Spleen (tissue), 11 donors: Measurements from ENCODE around the gene ZDHHC6. TPM values are rescaled to one million over a fixed set of nuclear protein-coding genes. Genes with fewer than 3 reads are reported as not detected.

ENCODE experiments used
- DNase-seq: peaks from one replicate; pipeline ENCODE4 v3.0.0-alpha.2; 2020
- H3K27ac ChIP-seq, 8 donors: fragments of 200-600 bp; sonication (generic) in 7 of 8; 1 replicate in 4 of 8; 2 replicates in 4 of 8; pipeline versions ENCODE4 v1.5.0 to v1.8.0; 2016 to 2021; ENCODE audit warnings: inconsistent platforms in 4 of 8, mild to moderate bottlenecking in 4 of 8, moderate library complexity in 1 of 8
- H3K27me3 ChIP-seq, 7 donors: fragments of 200-600 bp; sonication (generic) in 6 of 7; replicated peaks in 1 of 7; 1 replicate in 4 of 7; 2 replicates in 3 of 7; pipeline versions ENCODE4 v1.5.0 to v1.8.0; 2016 to 2021; ENCODE audit warnings: inconsistent platforms in 3 of 7, mild to moderate bottlenecking in 1 of 7
- H3K36me3 ChIP-seq, 6 donors: fragments of 200-600 bp; sonication (generic) in 5 of 6; 1 replicate in 4 of 6; 2 replicates in 2 of 6; pipeline versions ENCODE4 v1.5.0 to v1.8.0; 2016 to 2021; ENCODE audit warnings: inconsistent platforms in 2 of 6
- H3K4me1 ChIP-seq, 6 donors: fragments of 200-600 bp; sonication (generic) in 5 of 6; 1 replicate in 3 of 6; 2 replicates in 3 of 6; pipeline versions ENCODE4 v1.5.0 to v1.8.0; 2016 to 2021; ENCODE audit warnings: inconsistent platforms in 3 of 6
- H3K4me3 ChIP-seq, 8 donors: fragments of 200-600 bp; sonication (generic) in 7 of 8; 1 replicate in 4 of 8; 2 replicates in 4 of 8; pipeline versions ENCODE4 v1.5.0 to v1.8.0; 2016 to 2021; ENCODE audit warnings: inconsistent platforms in 4 of 8, mild to moderate bottlenecking in 4 of 8, moderate library complexity in 2 of 8
- H3K9me3 ChIP-seq, 8 donors: fragments of 200-600 bp; sonication (generic) in 7 of 8; 1 replicate in 4 of 8; 2 replicates in 4 of 8; pipeline versions ENCODE4 v1.5.0 to v1.8.0; 2016 to 2021; ENCODE audit warnings: inconsistent platforms in 4 of 8
- CTCF ChIP-seq, 11 experiments: fragments of 200-600 bp in 7 of 11; fragments of 450-650 bp in 4 of 11; sonication (generic) in 4 of 11; IDR thresholded peaks in 8 of 11; conservative IDR thresholded peaks in 3 of 11; 1 replicate in 7 of 11; 2 replicates in 4 of 11; pipeline versions ENCODE4 v1.4.0 to v1.8.0; 2016 to 2021; ENCODE audit warnings: antibody characterized with exemption in 11 of 11, inconsistent platforms in 4 of 11, mild to moderate bottlenecking in 1 of 11
- POLR2A ChIP-seq, 3 donors: fragments of 450-650 bp; IDR thresholded peaks; one replicate each; pipeline ENCODE4 v1.5.1; 2017; ENCODE audit warnings: antibody characterized with exemption in 3 of 3, mild to moderate bottlenecking in 1 of 3
- POLR2AphosphoS5 ChIP-seq, 3 donors: sonication (generic); formaldehyde crosslinking; IDR thresholded peaks; one replicate each; pipeline ENCODE4 v1.5.1; 2017; ENCODE audit warnings: antibody characterized with exemption in 3 of 3
- WGBS, 5 donors: extraction: QIAGEN DNeasy Blood & Tissue Kit in 3 of 5; methylation state at CpG; one replicate each; pipeline versions ENCODE4 v1.1.5 to v1.1.7; 2013 to 2018; 5-methylcytosine and 5-hydroxymethylcytosine counted together
- intact Hi-C: fragments of 100-400 bp; cut with DNase I; formaldehyde crosslinking; loops from one replicate; pipeline ENCODE4 v1.15.0; 2023; ENCODE audit warnings: low total_unique reads
- polyA plus RNA-seq, 3 donors: library from polyadenylated mRNA; stranded (reverse); fragments of 200-250 nt; gene quantifications; one replicate each; pipeline ENCODE4 v1.2.1, GENCODE V29; 2013
- total RNA-seq, 7 donors: library from RNA; depleted of rRNA in 3 of 7; stranded (reverse); fragments of >200 nt in 3 of 7; fragmentation: NEBNext Ultra II Directional in 4 of 7; extraction: Animal tissue kit (Norgen Biotek cat#: 25700) in 4 of 7; gene quantifications; one replicate each; pipeline versions ENCODE4 v1.1.0 to v1.2.1, GENCODE V29; 2016 to 2021
- donor health status: healthy with polysubstance abuse.
- donor health status: DM: no; HTN: no; CAD: no; lungs with moderate emphysema.
- donor health status: DM: no; HTN: no; CAD: no.
- donor health status: Bipolar disorder and iron deficiency.
- donor health status: healthy.
- donor health status: DM: no; HTN: no; CAD: no.
- donor health status: DM: yes; HTN: yes; CAD: no.

The ZDHHC6 gene
- total and polyA plus RNA-seq, 10 donors: 28.0 to 51.9 (median 38.3) TPM

- Histone ChIP-seq H3K27ac (no peak overlapping the region), H3K27me3 (no peaks in the 10 kb centered on the region), H3K4me3 (no peak overlapping the region), H3K4me1 (peaks cover 8 to 62% (median 18%) of the 10 kb centered on the region in 6 donors), H3K36me3 (peaks cover 0 to 34% (median 9%) of the 10 kb centered on the region in 6 donors), H3K9me3 (no peaks in the 10 kb centered on the region)
- 87 to 95% (median 91%) methylated on average over 4 of the region's 4 CpGs for whole genome bisulfite sequencing, 5 donors
- TF ChIP-seq POLR2AphosphoS5 (IDR thresholded peaks at IDR 0.05) (no peak), CTCF (IDR thresholded peaks at IDR 0.05 in 8 of 11, conservative IDR thresholded peaks at IDR 0.05 in 3 of 11) (no peak)
- intact Hi-C loops: no loop called here
- DNase-seq: no peak
Observed at GRCh38 chr10:112385201-112385600, 61.5 kb downstream of the ZDHHC6 start.

GRCh38 chr10:112384141-112384540 lies 62.6 kb downstream of the ZDHHC6 start:
- DNase-seq: no peak
- intact Hi-C loops: no loop called here
- H3K27me3 ChIP-seq: no peaks in the 10 kb centered on the region
- no peak overlapping the region for H3K27ac ChIP-seq
- H3K36me3 ChIP-seq: peaks cover 0 to 43% (median 9%) of the 10 kb centered on the region in 6 donors
- TF ChIP-seq POLR2A (IDR thresholded peaks at IDR 0.05) (no peak), CTCF (IDR thresholded peaks at IDR 0.05 in 8 of 11, conservative IDR thresholded peaks at IDR 0.05 in 3 of 11) (no peak), POLR2AphosphoS5 (IDR thresholded peaks at IDR 0.05) (no peak)
- peaks cover 4 to 60% (median 14%) of the 10 kb centered on the region in 6 donors for H3K4me1 ChIP-seq
- H3K4me3 ChIP-seq: no peak overlapping the region
- no peaks in the 10 kb centered on the region for H3K9me3 ChIP-seq
- WGBS, 5 donors: 85 to 97% (median 90%) methylated on average over 2 of the region's 2 CpGs

GRCh38 chr10:112383325-112383724 lies 63.4 kb downstream of the ZDHHC6 start:
- TF ChIP-seq CTCF (IDR thresholded peaks at IDR 0.05 in 8 of 11, conservative IDR thresholded peaks at IDR 0.05 in 3 of 11): no peak
- TF ChIP-seq POLR2A (IDR thresholded peaks at IDR 0.05): no peak
- WGBS, 5 donors: 53 to 80% (median 71%) methylated on average over 3 of the region's 3 CpGs
- Histone ChIP-seq H3K27me3 (no peaks in the 10 kb centered on the region), H3K9me3 (no peaks in the 10 kb centered on the region), H3K4me3 (no peak overlapping the region), H3K4me1 (peaks cover 5 to 60% (median 17%) of the 10 kb centered on the region in 6 donors), H3K27ac (no peak overlapping the region), H3K36me3 (peaks cover 0 to 49% (median 9%) of the 10 kb centered on the region in 6 donors)
- intact Hi-C loops: no loop called here
- DNase-seq: no peak

GRCh38 chr10:112382515-112383235 lies 64.0 kb downstream of the ZDHHC6 start:
- Histone ChIP-seq H3K27me3 (no peaks in the 10 kb centered on the region), H3K27ac (no peak overlapping the region), H3K9me3 (no peaks in the 10 kb centered on the region), H3K4me1 (peaks cover 9 to 66% (median 22%) of the 10 kb centered on the region in 6 donors), H3K36me3 (peaks cover 0 to 49% (median 9%) of the 10 kb centered on the region in 6 donors), H3K4me3 (no peak overlapping the region)
- WGBS, 5 donors: 76 to 85% (median 81%) methylated on average over 9 of the region's 9 CpGs
- intact Hi-C loops: no loop called here
- no peak for TF ChIP-seq POLR2A (IDR thresholded peaks at IDR 0.05)
- no peak for TF ChIP-seq POLR2AphosphoS5 (IDR thresholded peaks at IDR 0.05)
- TF ChIP-seq CTCF (IDR thresholded peaks at IDR 0.05 in 8 of 11, conservative IDR thresholded peaks at IDR 0.05 in 3 of 11): no peak
- DNase-seq: no peak
